WTC11 (cell line): Measurements from ENCODE around the gene OPCML. TPM values are rescaled to one million over a fixed set of nuclear protein-coding genes. Genes with fewer than 3 reads are reported as not detected.

Experiments
- ATAC-seq: fragments of 200-7000 bp; cut with Tn5 transposase; 2 replicates; pipeline ENCODE4 v1.10.0; 2021; ENCODE audit warnings: mild to moderate bottlenecking, moderate library complexity
- CTCF ChIA-PET: fragments of 300-600 bp; sonication (Branson Sonifier 250); formaldehyde crosslinking; loops from one replicate; lab custom pipeline; 2021; ENCODE audit warnings: antibody characterized with exemption; lab: Charles Lee
- POLR2A ChIA-PET: fragments of 350-600 bp; sonication (Branson Sonifier 250); formaldehyde crosslinking; loops from one replicate; lab custom pipeline; 2021; ENCODE audit warnings: antibody characterized with exemption; lab: Charles Lee
- DNase-seq: peaks from one replicate; pipeline ENCODE4 v3.0.0; 2021; ENCODE audit warnings: low spot score
- H3K27ac Mint-ChIP-seq: 2 replicates; pipeline ENCODE4 v1.8.0; 2021; ENCODE audit warnings: mixed read lengths
- H3K27me3 Mint-ChIP-seq: 2 replicates; pipeline ENCODE4 v1.8.0; 2021; ENCODE audit warnings: low read depth, mild to moderate bottlenecking, moderate library complexity, mixed read lengths
- H3K36me3 Mint-ChIP-seq: 2 replicates; pipeline ENCODE4 v1.8.0; 2021; ENCODE audit warnings: mixed read lengths
- H3K4me1 Mint-ChIP-seq: 2 replicates; pipeline ENCODE4 v1.8.0; 2022; ENCODE audit warnings: mixed read lengths
- H3K4me3 Mint-ChIP-seq: 2 replicates; pipeline ENCODE4 v1.8.0; 2021; ENCODE audit warnings: mild to moderate bottlenecking, moderate library complexity, mixed read lengths
- H3K9me3 Mint-ChIP-seq: 2 replicates; pipeline ENCODE4 v1.8.0; 2021; ENCODE audit warnings: mixed read lengths
- ATF2 ChIP-seq: sonication (generic); formaldehyde crosslinking; IDR thresholded peaks from 2 replicates; pipeline ENCODE4 v1.8.1; 2022; ENCODE audit warnings: low read depth, missing genetic modification reagents, borderline replicate concordance
- ATF3 ChIP-seq: sonication (generic); formaldehyde crosslinking; conservative IDR thresholded peaks from 2 replicates; pipeline ENCODE4 v1.8.1; 2022; ENCODE audit warnings: mild to moderate bottlenecking, missing genetic modification reagents
- ATF6 ChIP-seq: sonication (generic); formaldehyde crosslinking; IDR thresholded peaks from 2 replicates; pipeline ENCODE4 v1.8.1; 2023; ENCODE audit warnings: mild to moderate bottlenecking, missing genetic modification reagents
- CTCF ChIP-seq: fragments of 200-600 bp; IDR thresholded peaks from 2 replicates; pipeline ENCODE4 v1.8.0; 2022; ENCODE audit warnings: antibody characterized with exemption
- EMX1 ChIP-seq: fragments of 250-450 bp; sonication (Bioruptor Pico); IDR thresholded peaks from 2 replicates; pipeline ENCODE4 v1.8.0; 2021; ENCODE audit warnings: mild to moderate bottlenecking
- FOXK1 ChIP-seq: sonication (generic); formaldehyde crosslinking; IDR thresholded peaks from 2 replicates; pipeline ENCODE4 v1.8.0; 2022; ENCODE audit warnings: mild to moderate bottlenecking, moderate library complexity, missing genetic modification reagents
- HMGA2 ChIP-seq: fragments of 250-450 bp; sonication (Bioruptor Pico); IDR thresholded peaks from 2 replicates; pipeline ENCODE4 v1.4.0; 2021; ENCODE audit warnings: mild to moderate bottlenecking, moderate library complexity
- JAZF1 ChIP-seq: fragments of 250-450 bp; sonication (Bioruptor Pico); IDR thresholded peaks from 2 replicates; pipeline ENCODE4 v1.9.0; 2021; ENCODE audit warnings: moderate library complexity, mild to moderate bottlenecking, inconsistent platforms
- MLX ChIP-seq: sonication (generic); formaldehyde crosslinking; IDR thresholded peaks from 2 replicates; pipeline ENCODE4 v1.8.1; 2023; ENCODE audit warnings: mild to moderate bottlenecking, missing genetic modification reagents, moderate library complexity
- NR1H2 ChIP-seq: sonication (generic); formaldehyde crosslinking; IDR thresholded peaks from 2 replicates; pipeline ENCODE4 v1.9.0; 2021; ENCODE audit warnings: mild to moderate bottlenecking, moderate library complexity, missing genetic modification reagents
- NR2C2 ChIP-seq: sonication (generic); formaldehyde crosslinking; IDR thresholded peaks from 2 replicates; pipeline ENCODE4 v1.8.0; 2022; ENCODE audit warnings: mild to moderate bottlenecking, missing genetic modification reagents
- PRDM15 ChIP-seq: sonication (generic); formaldehyde crosslinking; IDR thresholded peaks from 2 replicates; pipeline ENCODE4 v1.8.0; 2022; ENCODE audit warnings: missing genetic modification reagents
- SMAD3 ChIP-seq: sonication (generic); formaldehyde crosslinking; IDR thresholded peaks from 2 replicates; pipeline ENCODE4 v1.8.0; 2022; ENCODE audit warnings: missing genetic modification reagents, mild to moderate bottlenecking, borderline replicate concordance
- USF1 ChIP-seq: sonication (generic); formaldehyde crosslinking; IDR thresholded peaks from 2 replicates; pipeline ENCODE4 v1.8.0; 2022; ENCODE audit warnings: mild to moderate bottlenecking, missing genetic modification reagents
- ZBTB21 ChIP-seq: sonication (generic); formaldehyde crosslinking; IDR thresholded peaks from 2 replicates; pipeline ENCODE4 v1.8.1; 2023; ENCODE audit warnings: mild to moderate bottlenecking, missing genetic modification reagents, borderline replicate concordance
- ZNF121 ChIP-seq: sonication (generic); formaldehyde crosslinking; IDR thresholded peaks from 2 replicates; pipeline ENCODE4 v1.8.0; 2023; ENCODE audit warnings: missing genetic modification reagents
- ZNF138 ChIP-seq: sonication (generic); formaldehyde crosslinking; conservative IDR thresholded peaks from 2 replicates; pipeline ENCODE4 v1.8.1; 2022; ENCODE audit warnings: mild to moderate bottlenecking, moderate library complexity, missing genetic modification reagents
- ZNF263 ChIP-seq: sonication (generic); formaldehyde crosslinking; IDR thresholded peaks from 2 replicates; pipeline ENCODE4 v1.8.1; 2022; ENCODE audit warnings: low read depth, mild to moderate bottlenecking, moderate library complexity, missing genetic modification reagents
- ZNF671 ChIP-seq: fragments of 250-450 bp; sonication (Bioruptor Pico); IDR thresholded peaks from 2 replicates; pipeline ENCODE4 v1.8.0; 2021; ENCODE audit warnings: mild to moderate bottlenecking
- ZSCAN18 ChIP-seq: fragments of 250-450 bp; sonication (Bioruptor Pico); IDR thresholded peaks from 2 replicates; pipeline ENCODE4 v2.1.2; 2022; ENCODE audit warnings: mild to moderate bottlenecking, moderate library complexity
- total RNA-seq: library from RNA; stranded (reverse); gene quantifications from 3 replicates; pipeline ENCODE4 v1.2.3, GENCODE V29; 2021

Gene OPCML
- total RNA-seq, 1 experiment from 2014 or later = 1.5 TPM

GRCh38 chr11:132639403-132639802 is 892.9 kb downstream of the OPCML start:
- CTCF ChIA-PET = no interaction called here
- no peak for TF ChIP-seq ZNF138
- no peak for TF ChIP-seq ATF2 (CRISPR knock-in tag)
- no peak for TF ChIP-seq HMGA2 (CRISPR knock-in tag)
- no peak for TF ChIP-seq ZBTB21 (CRISPR knock-in tag)
- TF ChIP-seq FOXK1 = no peak
- no peak for TF ChIP-seq ZSCAN18 (CRISPR knock-in tag)
- TF ChIP-seq ATF3 = no peak
- TF ChIP-seq ZNF121 = no peak
- no peak for TF ChIP-seq JAZF1 (CRISPR knock-in tag)
- no peak for TF ChIP-seq EMX1
- TF ChIP-seq USF1 = no peak
- no peak for TF ChIP-seq PRDM15 (CRISPR knock-in tag)
- TF ChIP-seq ZNF671 = no peak
- no peak for TF ChIP-seq SMAD3
- no peak for TF ChIP-seq NR1H2
- TF ChIP-seq NR2C2 = no peak
- no peak for TF ChIP-seq ZNF263
- no peak for TF ChIP-seq ATF6
- TF ChIP-seq CTCF = no peak
- no peak for TF ChIP-seq MLX (CRISPR knock-in tag)
- TF ChIP-seq, all 79 proteins: peak for 0

More at GRCh38 chr11:132639403-132639802, 892.9 kb downstream of the OPCML start:
- H3K4me1 Mint-ChIP-seq = peaks cover 22% of the 10 kb centered on the region
- H3K27me3 Mint-ChIP-seq = no peaks in the 10 kb centered on the region
- no peak overlapping the region for H3K27ac Mint-ChIP-seq
- ATAC-seq (peak; percentile 64), DNase-seq (no peak)
- POLR2A ChIA-PET = no interaction called here
- H3K36me3 Mint-ChIP-seq = no peaks in the 10 kb centered on the region
- no peaks in the 10 kb centered on the region for H3K9me3 Mint-ChIP-seq
- no peak overlapping the region for H3K4me3 Mint-ChIP-seq
